ENCODE results near the gene FNDC7. TPM values are rescaled to one million over a fixed set of nuclear protein-coding genes. Genes with fewer than 3 reads are reported as not detected.

Gene FNDC7
- total RNA-seq, 4 donors from 2014 or later, result not detected

DNA sequence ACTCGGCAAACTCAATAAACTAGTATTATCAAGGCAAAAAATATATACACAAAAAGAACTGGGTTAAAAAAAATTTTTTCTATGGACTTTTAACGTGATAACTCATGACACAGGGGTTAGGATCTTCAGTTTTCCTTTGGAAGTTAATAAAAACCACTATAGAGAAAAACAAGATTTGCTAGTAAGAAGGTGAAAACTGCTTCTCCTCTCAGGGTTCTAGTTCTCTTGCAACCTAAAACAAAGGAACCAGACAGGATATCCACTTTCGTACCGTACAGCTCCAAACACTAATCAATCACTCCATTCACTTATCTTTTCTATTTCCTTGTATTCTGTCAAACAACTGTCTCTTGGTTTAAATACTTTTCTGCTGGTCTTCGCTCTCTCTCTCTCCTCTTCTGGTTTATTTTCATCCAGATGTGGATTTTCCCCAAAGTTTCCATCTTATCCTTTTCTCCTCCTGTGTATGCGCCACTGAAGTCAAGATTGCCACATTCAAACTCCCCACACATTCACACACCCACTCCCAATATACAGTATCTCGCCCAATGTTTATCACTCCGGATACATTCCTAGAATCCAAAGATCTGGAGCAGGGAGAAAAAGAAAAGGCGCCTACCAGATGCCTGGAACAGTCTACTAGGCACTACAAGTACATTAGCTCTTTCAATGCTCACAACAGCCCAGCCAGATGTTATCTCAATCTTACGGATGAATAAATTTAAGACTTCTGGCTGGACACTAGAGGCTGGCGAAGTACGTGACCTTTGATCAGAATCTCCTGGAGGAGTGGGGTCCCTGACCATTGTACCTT, 21.4 kb upstream of the FNDC7 start:
- TF ChIP-seq, protein P1, sequence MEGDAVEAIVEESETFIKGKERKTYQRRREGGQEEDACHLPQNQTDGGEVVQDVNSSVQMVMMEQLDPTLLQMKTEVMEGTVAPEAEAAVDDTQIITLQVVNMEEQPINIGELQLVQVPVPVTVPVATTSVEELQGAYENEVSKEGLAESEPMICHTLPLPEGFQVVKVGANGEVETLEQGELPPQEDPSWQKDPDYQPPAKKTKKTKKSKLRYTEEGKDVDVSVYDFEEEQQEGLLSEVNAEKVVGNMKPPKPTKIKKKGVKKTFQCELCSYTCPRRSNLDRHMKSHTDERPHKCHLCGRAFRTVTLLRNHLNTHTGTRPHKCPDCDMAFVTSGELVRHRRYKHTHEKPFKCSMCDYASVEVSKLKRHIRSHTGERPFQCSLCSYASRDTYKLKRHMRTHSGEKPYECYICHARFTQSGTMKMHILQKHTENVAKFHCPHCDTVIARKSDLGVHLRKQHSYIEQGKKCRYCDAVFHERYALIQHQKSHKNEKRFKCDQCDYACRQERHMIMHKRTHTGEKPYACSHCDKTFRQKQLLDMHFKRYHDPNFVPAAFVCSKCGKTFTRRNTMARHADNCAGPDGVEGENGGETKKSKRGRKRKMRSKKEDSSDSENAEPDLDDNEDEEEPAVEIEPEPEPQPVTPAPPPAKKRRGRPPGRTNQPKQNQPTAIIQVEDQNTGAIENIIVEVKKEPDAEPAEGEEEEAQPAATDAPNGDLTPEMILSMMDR (IDR thresholded peaks at IDR 0.05; ENCODE audit: low read depth), result no peak

DNA sequence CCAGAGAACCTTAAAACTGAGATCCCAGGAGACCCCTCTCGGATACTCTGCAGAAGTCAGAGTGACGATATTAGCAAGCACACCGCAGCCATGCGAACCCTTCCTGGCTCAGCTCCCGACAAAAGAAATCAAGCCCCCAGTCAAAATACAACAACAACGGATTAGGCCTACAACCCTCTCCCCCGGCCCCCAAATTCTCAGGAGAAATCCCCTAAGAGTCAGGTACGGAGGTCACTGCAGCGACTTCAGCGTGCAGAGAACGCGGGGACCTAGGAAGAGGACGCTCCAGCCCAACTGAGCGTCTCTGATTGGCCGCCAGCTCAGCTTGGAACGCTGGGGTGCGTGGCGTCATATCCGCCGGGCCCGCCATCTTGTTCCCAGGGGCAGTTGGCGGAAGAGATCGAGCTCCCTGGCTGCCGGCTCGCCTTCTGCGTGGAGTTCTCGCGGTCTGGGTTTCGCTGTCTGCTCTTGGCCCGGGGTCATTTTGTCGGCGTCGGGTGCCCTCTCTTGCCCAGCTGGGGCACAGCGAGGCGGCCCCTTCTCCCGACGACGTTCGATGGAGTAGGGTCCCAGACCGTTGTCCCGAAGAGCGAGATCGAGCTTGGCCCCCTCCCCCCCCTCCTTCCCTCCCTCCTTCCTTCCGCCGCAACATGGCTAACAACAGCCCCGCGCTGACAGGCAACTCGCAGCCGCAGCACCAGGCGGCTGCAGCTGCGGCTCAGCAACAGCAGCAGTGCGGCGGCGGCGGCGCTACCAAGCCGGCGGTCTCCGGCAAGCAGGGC, 20.6 kb upstream of the FNDC7 start, which contains the start of gene PRPF38B:
Gene PRPF38B, plus strand, starts transcription at position 369 of the 782 bp plus-strand sequence. Its CDS starts 282 bp downstream, at position 651.
- TF ChIP-seq, protein P1 (IDR thresholded peaks at IDR 0.05; ENCODE audit: low read depth), result no peak

DNA sequence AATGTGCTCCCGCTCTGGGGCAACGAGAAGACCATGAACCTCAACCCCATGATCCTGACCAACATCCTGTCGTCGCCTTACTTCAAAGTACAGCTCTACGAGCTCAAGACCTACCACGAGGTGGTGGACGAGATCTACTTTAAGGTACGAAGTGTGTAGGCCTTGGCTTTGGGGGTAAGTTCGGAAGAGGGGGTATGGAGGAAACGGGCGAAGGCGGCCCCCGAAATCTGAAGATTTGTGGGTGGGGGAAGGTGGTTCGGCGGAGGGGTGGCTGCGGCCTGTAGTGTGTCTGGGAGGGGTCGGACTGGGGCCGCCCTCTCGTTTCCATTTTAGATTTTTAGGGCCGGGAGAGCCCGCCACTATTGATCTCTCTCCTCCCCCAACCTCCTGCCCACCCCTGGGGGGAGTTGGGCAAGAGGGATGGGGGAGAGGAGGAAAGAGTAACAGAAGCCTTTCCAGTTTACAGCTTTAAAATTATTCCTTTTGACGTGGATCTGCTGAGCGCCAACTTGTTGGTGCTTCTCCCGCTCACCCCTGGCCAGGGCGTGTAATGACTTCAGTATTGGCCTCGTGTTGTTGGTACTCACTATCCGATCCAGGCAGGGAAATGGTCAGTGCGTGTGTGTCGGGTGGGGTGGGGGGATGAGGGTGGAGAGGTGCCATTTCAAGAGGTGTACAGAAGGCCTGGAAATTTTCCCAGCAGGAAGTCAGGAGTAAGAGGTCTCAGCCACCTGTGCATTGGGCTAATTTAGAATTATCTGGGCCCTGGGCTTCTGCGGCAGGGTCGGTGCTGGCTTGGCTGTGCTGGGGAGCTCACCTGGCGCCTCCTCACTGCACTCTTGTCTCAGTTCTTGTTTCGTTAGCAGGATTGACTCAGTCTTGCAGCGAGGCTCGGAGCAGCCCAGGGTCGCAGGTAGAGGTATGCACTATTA, 19.7 kb upstream of the FNDC7 start:
- TF ChIP-seq, protein P1 (IDR thresholded peaks at IDR 0.05; ENCODE audit: low read depth), result no peak

DNA sequence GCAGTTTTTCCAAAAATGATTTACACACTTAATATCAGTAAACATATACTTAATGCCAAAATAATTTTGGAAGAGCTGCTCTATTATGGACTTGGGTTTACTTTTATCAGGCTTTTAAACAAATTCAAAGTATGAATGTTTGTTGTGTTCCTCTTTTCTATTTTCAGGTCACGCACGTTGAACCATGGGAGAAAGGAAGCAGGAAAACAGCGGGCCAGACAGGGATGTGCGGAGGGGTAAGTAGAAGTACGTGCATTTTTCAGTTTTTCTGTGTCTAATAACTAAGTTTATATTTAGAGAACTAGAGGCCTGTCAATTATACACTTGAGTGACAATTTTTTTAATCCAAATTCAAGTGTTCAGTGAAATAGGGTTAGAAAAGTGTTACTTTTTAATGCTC, 17.2 kb upstream of the FNDC7 start:
- TF ChIP-seq, protein P1 (IDR thresholded peaks at IDR 0.05; ENCODE audit: low read depth), result no peak

DNA sequence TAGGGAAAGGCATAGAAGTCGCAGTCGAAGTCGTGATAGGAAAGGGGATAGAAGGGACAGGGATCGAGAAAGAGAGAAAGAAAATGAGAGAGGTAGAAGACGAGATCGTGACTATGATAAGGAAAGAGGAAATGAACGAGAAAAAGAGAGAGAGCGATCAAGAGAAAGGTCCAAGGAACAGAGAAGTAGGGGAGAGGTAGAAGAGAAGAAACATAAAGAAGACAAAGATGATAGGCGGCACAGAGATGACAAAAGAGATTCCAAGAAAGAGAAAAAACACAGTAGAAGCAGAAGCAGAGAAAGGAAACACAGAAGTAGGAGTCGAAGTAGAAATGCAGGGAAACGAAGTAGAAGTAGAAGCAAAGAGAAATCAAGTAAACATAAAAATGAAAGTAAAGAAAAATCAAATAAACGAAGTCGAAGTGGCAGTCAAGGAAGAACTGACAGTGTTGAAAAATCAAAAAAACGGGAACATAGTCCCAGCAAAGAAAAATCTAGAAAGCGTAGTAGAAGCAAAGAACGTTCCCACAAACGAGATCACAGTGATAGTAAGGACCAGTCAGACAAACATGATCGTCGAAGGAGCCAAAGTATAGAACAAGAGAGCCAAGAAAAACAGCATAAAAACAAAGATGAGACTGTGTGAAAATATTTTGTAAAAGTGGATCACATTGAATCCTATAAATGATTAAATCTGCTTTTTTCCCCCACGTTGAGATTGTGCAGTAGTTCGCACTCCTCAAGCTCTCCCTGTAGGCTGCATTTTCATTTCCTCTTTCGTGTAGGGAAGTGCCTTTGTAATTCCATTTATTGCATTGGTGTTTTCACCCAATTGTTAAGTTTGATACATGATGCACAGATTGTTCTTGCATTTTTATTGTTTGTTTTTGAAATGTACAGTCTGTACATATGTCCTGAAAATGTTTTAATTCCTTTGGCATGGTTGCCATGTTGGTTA, 13.1 kb upstream of the FNDC7 start:
- TF ChIP-seq, protein P1 (IDR thresholded peaks at IDR 0.05; ENCODE audit: low read depth), result no peak

DNA sequence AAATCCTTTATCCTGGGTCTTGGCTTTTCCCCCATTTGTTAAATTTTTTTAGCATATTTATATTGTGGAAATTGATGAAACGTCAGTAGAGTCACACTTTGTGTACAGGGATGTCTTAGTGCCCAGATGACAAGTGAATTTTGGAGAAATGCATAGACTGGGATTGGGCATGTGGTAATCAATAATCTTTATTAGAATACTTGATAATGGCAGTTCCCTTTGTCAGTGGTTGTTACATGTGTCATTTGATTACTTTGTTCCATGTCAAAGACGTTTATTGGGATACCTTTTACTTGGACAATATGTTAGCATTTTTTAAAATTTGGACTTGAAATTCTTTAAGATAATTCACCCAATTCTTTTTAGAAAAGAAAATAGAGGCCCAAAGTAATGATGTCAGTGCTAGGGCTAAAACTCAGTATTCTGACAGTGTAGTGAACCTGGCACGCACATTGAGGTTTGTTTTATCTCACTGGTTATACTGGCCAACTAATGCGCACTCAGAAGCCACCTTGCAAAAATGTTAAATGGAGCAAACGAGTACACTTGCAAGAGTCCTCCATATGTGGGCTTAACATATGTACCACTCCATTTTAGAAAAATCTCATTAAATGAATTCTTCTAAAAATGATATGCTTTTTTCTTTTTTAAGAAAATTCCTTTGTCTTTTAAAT, 11.4 kb upstream of the FNDC7 start:
- TF ChIP-seq, protein P1 (IDR thresholded peaks at IDR 0.05; ENCODE audit: low read depth), result no peak
